ENCODE measurements around the gene URAD. TPM values are rescaled to one million over a fixed set of nuclear protein-coding genes. Genes with fewer than 3 reads are reported as not detected.

The URAD gene
- polyA plus RNA-seq, 3 donors from 2014 or later, result not detected

DNA sequence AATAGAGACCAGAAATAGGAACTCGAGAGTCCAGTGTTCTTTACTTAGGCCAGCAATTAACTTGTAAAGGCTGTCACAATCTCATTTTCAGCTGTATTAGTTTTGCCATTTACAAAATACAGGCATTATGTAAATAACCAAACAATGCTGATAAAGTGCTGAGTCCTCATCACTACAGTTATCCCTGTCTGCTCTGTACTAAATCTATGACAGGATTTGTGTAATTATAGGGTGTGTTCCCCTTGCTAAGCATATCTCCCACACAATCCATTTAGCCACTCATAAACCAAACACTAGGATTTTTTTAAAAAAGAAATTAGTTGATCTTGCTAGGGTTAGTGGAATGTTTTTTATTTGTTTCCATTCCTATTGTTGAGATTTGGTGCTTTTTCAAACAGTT, 45.5 kb downstream of the URAD start:
- Mint-ChIP-seq H3K4me3 (no peak overlapping the region), H3K27me3 (ENCODE audit: low read depth in 3 of 3) (peaks cover 2 to 7% (median 3%) of the 10 kb centered on the region in 3 donors), H3K9me3 (peaks cover 0 to 12% (median 1%) of the 10 kb centered on the region in 6 donors), H3K36me3 (no peaks in the 10 kb centered on the region), H3K4me1 (no peaks in the 10 kb centered on the region), H3K27ac (no peak overlapping the region)
- DNase-seq, result no peak

DNA sequence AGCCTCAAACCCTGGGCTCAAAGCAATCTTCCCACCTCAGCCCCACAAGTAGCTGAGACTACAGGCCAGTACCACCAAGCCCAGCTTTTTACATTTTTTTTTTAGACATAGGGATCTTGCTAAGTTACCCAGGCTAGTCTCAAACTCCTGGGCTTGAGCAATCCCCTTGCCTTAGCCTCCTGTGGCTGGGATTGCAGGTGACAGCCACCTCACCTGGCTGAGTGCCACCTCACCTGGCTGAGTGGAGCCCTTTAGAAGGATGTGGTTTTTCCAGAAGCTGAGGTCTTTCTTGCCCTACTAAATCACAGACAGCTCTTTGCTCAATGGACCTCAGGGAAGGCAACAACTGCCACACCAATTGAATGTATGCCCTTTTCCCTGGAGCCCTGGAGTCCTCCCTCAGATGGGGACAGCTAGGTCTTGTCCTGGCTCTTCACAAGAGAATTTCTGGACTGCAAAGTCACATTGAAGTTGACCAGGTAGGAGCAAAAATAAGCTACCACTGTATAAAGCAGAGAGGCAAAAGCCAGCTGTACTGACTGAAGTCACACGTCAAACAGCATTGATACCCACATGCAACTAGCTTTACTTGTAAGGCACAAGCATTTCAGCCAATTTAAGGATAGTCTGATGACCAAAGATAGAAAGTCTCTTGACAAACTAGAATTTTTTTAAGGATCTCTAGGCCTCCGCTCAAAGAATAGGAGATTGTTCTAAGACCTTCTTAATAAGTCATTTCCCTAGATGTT, 54.7 kb downstream of the URAD start:
- no peak for DNase-seq
- Mint-ChIP-seq H3K27ac (no peak overlapping the region), H3K36me3 (no peaks in the 10 kb centered on the region), H3K9me3 (no peaks in the 10 kb centered on the region), H3K4me3 (no peak overlapping the region), H3K27me3 (ENCODE audit: low read depth in 3 of 3) (peaks cover 15 to 25% (median 22%) of the 10 kb centered on the region in 3 donors), H3K4me1 (no peaks in the 10 kb centered on the region)

DNA sequence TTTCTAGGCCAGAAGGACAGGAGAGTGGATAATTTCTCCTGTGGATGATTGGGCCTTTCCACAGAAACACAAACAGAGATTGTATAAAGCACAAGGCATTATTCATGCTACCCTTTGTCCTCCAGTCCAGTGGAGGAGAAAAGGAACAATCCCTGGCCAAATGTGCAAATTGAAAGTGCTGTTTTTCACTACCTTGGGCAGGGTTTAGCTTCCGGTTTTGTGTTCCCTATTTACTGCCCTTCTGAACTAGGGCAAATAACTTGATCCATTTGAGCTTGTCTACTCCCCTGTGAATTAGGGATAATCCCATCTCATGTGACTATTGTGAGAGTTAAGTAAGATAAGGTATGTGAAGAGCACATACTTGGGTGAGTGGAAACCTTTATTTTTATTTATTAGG, 55.4 kb downstream of the URAD start:
- Mint-ChIP-seq H3K4me3 (no peak overlapping the region), H3K27ac (no peak overlapping the region), H3K27me3 (ENCODE audit: low read depth in 3 of 3) (peaks cover 15 to 30% (median 23%) of the 10 kb centered on the region in 3 donors), H3K4me1 (no peaks in the 10 kb centered on the region), H3K9me3 (no peaks in the 10 kb centered on the region), H3K36me3 (peaks cover 0 to under 1% (median 0%) of the 10 kb centered on the region in 3 donors)
- DNase-seq, result no peak

DNA sequence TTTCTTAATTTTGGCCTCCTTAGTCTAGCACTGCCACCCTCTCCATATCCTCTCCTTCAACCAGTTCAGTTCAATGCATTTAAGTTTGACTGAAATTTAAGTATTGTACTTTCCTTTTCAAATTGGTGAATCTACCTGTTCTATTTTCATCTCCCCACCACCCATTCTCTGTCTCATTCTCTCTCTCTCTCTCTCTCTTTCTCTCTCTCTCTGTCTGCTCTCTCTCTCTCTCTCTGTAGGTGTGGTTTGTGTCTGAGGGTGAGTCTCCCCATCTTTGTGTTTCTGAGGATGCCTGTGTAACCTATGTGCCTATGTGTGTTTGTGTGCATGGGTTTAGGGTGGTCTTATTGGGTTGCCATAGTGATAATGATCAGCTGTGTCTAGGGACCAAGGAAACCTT, 58.6 kb downstream of the URAD start:
- Mint-ChIP-seq H3K9me3 (peaks cover 0 to 2% (median 0%) of the 10 kb centered on the region in 6 donors), H3K27me3 (ENCODE audit: low read depth in 3 of 3) (peaks cover 15 to 50% (median 42%) of the 10 kb centered on the region in 3 donors), H3K4me1 (peaks cover 4 to 8% of the 10 kb centered on the region in 2 donors), H3K27ac (no peak overlapping the region), H3K4me3 (peak overlapping the region in 1 of 5 donors; percentile 24), H3K36me3 (peaks cover 0 to 3% (median 0%) of the 10 kb centered on the region in 3 donors)
- DNase-seq, result no peak

DNA sequence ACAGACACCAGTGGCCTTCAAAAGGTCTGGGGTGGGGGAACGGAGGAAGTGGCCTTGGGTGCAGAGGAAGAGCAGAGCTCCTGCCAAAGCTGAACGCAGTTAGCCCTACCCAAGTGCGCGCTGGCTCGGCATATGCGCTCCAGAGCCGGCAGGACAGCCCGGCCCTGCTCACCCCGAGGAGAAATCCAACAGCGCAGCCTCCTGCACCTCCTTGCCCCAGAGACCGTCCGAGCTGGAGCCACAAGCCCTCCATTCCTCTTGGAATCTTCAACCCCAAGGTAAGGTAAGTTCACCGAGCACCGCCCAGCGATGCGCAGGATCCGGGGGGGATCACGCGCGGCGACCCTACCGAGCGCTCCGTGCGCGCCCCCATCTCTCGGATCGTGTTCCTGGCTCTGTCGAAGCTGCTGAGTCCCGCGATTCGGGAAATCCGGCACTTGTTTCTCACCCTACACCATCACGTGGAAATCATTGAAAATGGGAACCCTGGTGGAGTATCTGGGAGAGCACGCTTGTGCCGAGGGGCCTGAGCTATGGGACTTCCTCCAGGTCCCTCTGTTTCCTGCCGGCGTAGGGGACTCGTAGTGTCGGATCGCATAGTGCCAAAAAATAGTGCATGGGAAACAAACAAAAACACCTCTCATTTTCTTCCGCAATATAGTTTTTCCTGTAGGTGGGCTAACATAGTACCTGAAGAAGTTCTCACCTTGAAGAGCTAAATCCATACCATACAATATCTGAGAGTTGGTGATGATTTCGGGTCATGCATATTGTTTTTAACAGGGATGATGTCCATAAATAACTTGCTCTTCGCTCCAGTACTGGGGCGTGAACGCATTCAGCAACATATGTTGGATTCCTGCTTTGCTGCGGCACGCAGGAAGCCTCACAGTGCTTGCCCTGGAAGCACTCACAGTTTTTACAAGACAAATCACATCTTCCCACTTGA, 59.4 kb downstream of the URAD start:
- peaks cover 4 to 8% of the 10 kb centered on the region in 2 donors for H3K4me1 Mint-ChIP-seq
- peaks cover 0 to 3% (median 0%) of the 10 kb centered on the region in 3 donors for H3K36me3 Mint-ChIP-seq
- no peak overlapping the region for H3K4me3 Mint-ChIP-seq
- H3K27ac Mint-ChIP-seq, result no peak overlapping the region
- H3K9me3 Mint-ChIP-seq, result peaks cover 0 to 2% (median 0%) of the 10 kb centered on the region in 6 donors
- no peak for DNase-seq
- peaks cover 15 to 50% (median 42%) of the 10 kb centered on the region in 3 donors for H3K27me3 Mint-ChIP-seq (ENCODE audit: low read depth in 3 of 3)

DNA sequence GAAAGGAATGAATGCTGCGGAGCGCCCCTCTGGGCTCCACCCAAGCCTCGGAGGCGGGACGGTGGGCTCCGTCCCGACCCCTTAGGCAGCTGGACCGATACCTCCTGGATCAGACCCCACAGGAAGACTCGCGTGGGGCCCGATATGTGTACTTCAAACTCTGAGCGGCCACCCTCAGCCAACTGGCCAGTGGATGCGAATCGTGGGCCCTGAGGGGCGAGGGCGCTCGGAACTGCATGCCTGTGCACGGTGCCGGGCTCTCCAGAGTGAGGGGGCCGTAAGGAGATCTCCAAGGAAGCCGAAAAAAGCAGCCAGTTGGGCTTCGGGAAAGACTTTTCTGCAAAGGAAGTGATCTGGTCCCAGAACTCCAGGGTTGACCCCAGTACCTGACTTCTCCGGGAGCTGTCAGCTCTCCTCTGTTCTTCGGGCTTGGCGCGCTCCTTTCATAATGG, 60.1 kb downstream of the URAD start:
- Mint-ChIP-seq H3K4me3 (no peak overlapping the region), H3K27me3 (ENCODE audit: low read depth in 3 of 3) (peaks cover 19 to 55% (median 44%) of the 10 kb centered on the region in 3 donors), H3K36me3 (peaks cover 0 to 3% (median 0%) of the 10 kb centered on the region in 3 donors), H3K4me1 (peaks cover 4 to 8% of the 10 kb centered on the region in 2 donors), H3K9me3 (peaks cover 0 to 2% (median 0%) of the 10 kb centered on the region in 6 donors), H3K27ac (no peak overlapping the region)
- DNase-seq, result no peak

Other genes starting within 250 kb of the URAD start
- not detected for gene GSX1, start 196.2 kb downstream of the URAD start, polyA plus RNA-seq
- gene PDX1, start 68.7 kb downstream of the URAD start, polyA plus RNA-seq, result not detected
- not detected for gene CDX2, start 19.4 kb downstream of the URAD start, polyA plus RNA-seq
- 1 to 10 TPM in 2 of 3 donors, under 1 TPM in 1; 0.80 to 1.6 (median 1.2) TPM for gene FLT3, start 111.9 kb upstream of the URAD start, polyA plus RNA-seq
- gene PAN3, start 149.9 kb upstream of the URAD start, polyA plus RNA-seq, result 1 to 10 TPM; 3.4 to 6.0 (median 4.2) TPM

All from immature natural killer cell (primary cell).